HEK293T (cell line): ENCODE measurements around the gene ZNF19.

Experiments used
- CTCF ChIA-PET: fragments of 350-600 bp; formaldehyde crosslinking; extraction: SDS; loops from one replicate; lab custom pipeline; 2021; ENCODE audit warnings: antibody characterized with exemption, inconsistent platforms; lab: Yijun Ruan, JAX
- POLR2A ChIA-PET: fragments of 350-600 bp; formaldehyde crosslinking; extraction: SDS; loops from one replicate; lab custom pipeline; 2020; ENCODE audit warnings: antibody characterized with exemption, inconsistent platforms; lab: Yijun Ruan, JAX
- DNase-seq: peaks from one replicate; pipeline ENCODE4 v3.0.0; 2012; ENCODE audit warnings: mixed read lengths; ENCODE audit errors: extremely low spot score
- ARNT ChIP-seq: fragments of 450-650 bp; IDR thresholded peaks from 2 replicates; pipeline ENCODE4 v1.6.1; 2017; ENCODE audit warnings: mild to moderate bottlenecking
- BHLHE40 ChIP-seq: fragments of 450-650 bp; IDR thresholded peaks from 2 replicates; pipeline ENCODE4 v1.6.1; 2016; ENCODE audit warnings: mild to moderate bottlenecking, moderate library complexity, borderline replicate concordance
- CTBP1 ChIP-seq: fragments of 450-650 bp; IDR thresholded peaks from 2 replicates; pipeline ENCODE4 v1.6.1; 2016; ENCODE audit warnings: borderline replicate concordance
- ELF4 ChIP-seq: fragments of 450-650 bp; IDR thresholded peaks from 2 replicates; pipeline ENCODE4 v1.6.1; 2017; ENCODE audit warnings: antibody characterized with exemption
- FOXA1 ChIP-seq: fragments of 450-650 bp; IDR thresholded peaks from 2 replicates; pipeline ENCODE4 v1.6.1; 2016; ENCODE audit warnings: mild to moderate bottlenecking
- FOXK2 ChIP-seq: fragments of 450-650 bp; IDR thresholded peaks from 2 replicates; pipeline ENCODE4 v1.6.1; 2016; ENCODE audit warnings: mild to moderate bottlenecking
- FOXM1 ChIP-seq: fragments of 450-650 bp; IDR thresholded peaks from 2 replicates; pipeline ENCODE4 v1.6.1; 2017; ENCODE audit warnings: mild to moderate bottlenecking, borderline replicate concordance
- HDGF ChIP-seq: fragments of 450-650 bp; IDR thresholded peaks from 2 replicates; pipeline ENCODE4 v1.6.1; 2017; ENCODE audit warnings: antibody characterized with exemption, borderline replicate concordance
- L3MBTL2 ChIP-seq: fragments of 450-650 bp; conservative IDR thresholded peaks from 2 replicates; pipeline ENCODE4 v1.6.1; 2016; ENCODE audit warnings: mild to moderate bottlenecking
- LEF1 ChIP-seq: fragments of 450-650 bp; IDR thresholded peaks from 2 replicates; pipeline ENCODE4 v1.6.1; 2017; ENCODE audit warnings: mild to moderate bottlenecking, borderline replicate concordance
- NFRKB ChIP-seq: fragments of 450-650 bp; IDR thresholded peaks from 2 replicates; pipeline ENCODE4 v1.6.1; 2016; ENCODE audit warnings: mild to moderate bottlenecking, moderate library complexity
- PKNOX1 ChIP-seq: fragments of 450-650 bp; IDR thresholded peaks from 2 replicates; pipeline ENCODE4 v1.6.1; 2016
- SP1 ChIP-seq: fragments of 450-650 bp; IDR thresholded peaks from 2 replicates; pipeline ENCODE4 v1.6.1; 2017
- SUZ12 ChIP-seq: fragments of 450-650 bp; IDR thresholded peaks from 2 replicates; pipeline ENCODE4 v1.6.1; 2016; ENCODE audit warnings: mild to moderate bottlenecking
- TARDBP ChIP-seq: fragments of 450-650 bp; IDR thresholded peaks from 2 replicates; pipeline ENCODE4 v1.6.1; 2016
- ZNF384 ChIP-seq: fragments of 450-650 bp; IDR thresholded peaks from 2 replicates; pipeline ENCODE4 v1.6.1; 2016

ZNF19 gene

GRCh38 chr16:71499775-71500364 lies 10.7 kb upstream of the ZNF19 start:
- peak; percentile 70 for DNase-seq
- POLR2A ChIA-PET = interaction anchor here (1.2 kb wide), 1 partner anchor 16 kb away, joined by 3 read pairs; no protein-coding TSS in a partner anchor
- TF ChIP-seq BHLHE40 (no peak), ZNF384 (no peak), SP1 (no peak), SUZ12 (no peak), L3MBTL2 (no peak), FOXK2 (no peak), TARDBP (no peak), NFRKB (no peak), FOXA1 (no peak), HDGF (no peak), FOXM1 (no peak), LEF1 (no peak), CTBP1 (no peak), ARNT (no peak), PKNOX1 (no peak), ELF4 (no peak)
- CTCF ChIA-PET = interaction anchor here (0.5 to 2.0 kb wide), 8 partner anchors 11 to 701 kb away, joined by 3 to 15 read pairs (median 4); partner anchors contain the start of gene ZNF19

DNA sequence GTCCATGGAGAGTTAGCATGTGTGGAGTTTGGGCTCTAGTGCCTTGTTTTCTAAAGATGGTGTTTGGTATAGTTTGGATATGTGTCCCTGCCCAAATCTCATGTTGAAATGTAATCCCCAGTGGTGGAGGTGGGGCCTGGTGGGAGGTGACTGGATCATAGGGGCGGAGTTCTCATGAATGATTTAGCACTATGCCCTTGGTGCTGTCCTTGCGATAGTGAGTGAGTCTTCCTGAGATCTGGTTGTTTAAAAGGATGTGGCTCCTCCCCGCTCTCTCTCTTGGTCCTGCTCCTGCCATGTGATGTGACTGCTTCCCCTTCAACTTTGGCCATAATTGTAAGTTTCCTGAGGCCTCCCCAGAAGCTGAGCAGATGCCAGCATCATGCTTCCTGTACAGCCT lies 8.9 kb upstream of the ZNF19 start:
- ChIA-PET CTCF (interaction anchor here (0.7 kb wide), 1 partner anchor 148 kb away, joined by 3 read pairs; no protein-coding TSS in a partner anchor), POLR2A (no interaction called here)
- DNase-seq = no peak
- TF ChIP-seq ELF4 (no peak), FOXA1 (no peak), L3MBTL2 (no peak), FOXK2 (no peak), BHLHE40 (no peak), LEF1 (no peak), CTBP1 (no peak), TARDBP (no peak), PKNOX1 (no peak), SUZ12 (no peak), NFRKB (no peak), SP1 (no peak), FOXM1 (no peak), ZNF384 (no peak), ARNT (no peak), HDGF (no peak)

GRCh38 chr16:71493213-71493612 lies 4.1 kb upstream of the ZNF19 start:
- TF ChIP-seq L3MBTL2 (no peak), SP1 (no peak), LEF1 (no peak), NFRKB (no peak), TARDBP (no peak), FOXA1 (no peak), ZNF384 (no peak), FOXM1 (no peak), CTBP1 (no peak), FOXK2 (no peak), PKNOX1 (no peak)
- POLR2A ChIA-PET = interaction anchor here (1.5 kb wide), 1 partner anchor 10 kb away, joined by 3 read pairs; no protein-coding TSS in a partner anchor
- CTCF ChIA-PET = no interaction called here
- no peak for DNase-seq

DNA sequence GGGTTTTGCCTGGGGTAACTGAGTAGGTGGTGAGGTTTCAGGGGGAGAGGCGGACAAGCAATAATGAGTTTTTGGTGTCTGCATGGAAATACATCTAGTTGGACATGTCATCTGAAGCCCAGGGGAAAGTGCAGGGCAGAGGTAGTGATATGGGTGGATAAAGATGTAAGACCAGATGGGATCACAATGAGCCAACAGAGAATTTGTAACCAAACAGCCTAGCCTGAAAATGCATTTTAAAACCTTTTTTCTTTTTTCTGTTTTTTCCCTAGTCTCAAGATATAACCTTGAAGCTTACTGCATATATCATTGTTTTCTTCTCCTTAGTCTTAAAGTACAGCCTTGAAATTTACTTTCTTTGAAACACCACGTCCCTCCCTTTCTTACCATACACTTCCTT lies 3.7 kb upstream of the ZNF19 start:
- TF ChIP-seq SP1 = no peak
- no peak for TF ChIP-seq FOXK2
- TF ChIP-seq FOXM1 = no peak
- no peak for TF ChIP-seq ARNT
- no peak for TF ChIP-seq PKNOX1
- no peak for TF ChIP-seq NFRKB
- no peak for TF ChIP-seq ELF4
- no peak for TF ChIP-seq ZNF384
- no peak for TF ChIP-seq LEF1
- no peak for TF ChIP-seq CTBP1
- no peak for TF ChIP-seq HDGF
- TF ChIP-seq SUZ12 = no peak
- TF ChIP-seq L3MBTL2 = no peak
- ChIA-PET CTCF (no interaction called here), POLR2A (interaction anchor here (1.5 kb wide), 1 partner anchor 9 kb away, joined by 3 read pairs; no protein-coding TSS in a partner anchor)
- no peak for DNase-seq

GRCh38 chr16:71491054-71491453 lies 1.9 kb upstream of the ZNF19 start:
- POLR2A ChIA-PET = no interaction called here
- no peak for TF ChIP-seq FOXK2
- CTCF ChIA-PET = no interaction called here
- DNase-seq = no peak
